NCI-H1930 (cell line): ENCODE measurements around the gene SLC29A2.

Experiments
- DNase-seq, 2 experiments: peaks; one replicate each; lab custom pipeline; 2025; lab: John Stamatoyannopoulos, UW

The SLC29A2 gene

DNA sequence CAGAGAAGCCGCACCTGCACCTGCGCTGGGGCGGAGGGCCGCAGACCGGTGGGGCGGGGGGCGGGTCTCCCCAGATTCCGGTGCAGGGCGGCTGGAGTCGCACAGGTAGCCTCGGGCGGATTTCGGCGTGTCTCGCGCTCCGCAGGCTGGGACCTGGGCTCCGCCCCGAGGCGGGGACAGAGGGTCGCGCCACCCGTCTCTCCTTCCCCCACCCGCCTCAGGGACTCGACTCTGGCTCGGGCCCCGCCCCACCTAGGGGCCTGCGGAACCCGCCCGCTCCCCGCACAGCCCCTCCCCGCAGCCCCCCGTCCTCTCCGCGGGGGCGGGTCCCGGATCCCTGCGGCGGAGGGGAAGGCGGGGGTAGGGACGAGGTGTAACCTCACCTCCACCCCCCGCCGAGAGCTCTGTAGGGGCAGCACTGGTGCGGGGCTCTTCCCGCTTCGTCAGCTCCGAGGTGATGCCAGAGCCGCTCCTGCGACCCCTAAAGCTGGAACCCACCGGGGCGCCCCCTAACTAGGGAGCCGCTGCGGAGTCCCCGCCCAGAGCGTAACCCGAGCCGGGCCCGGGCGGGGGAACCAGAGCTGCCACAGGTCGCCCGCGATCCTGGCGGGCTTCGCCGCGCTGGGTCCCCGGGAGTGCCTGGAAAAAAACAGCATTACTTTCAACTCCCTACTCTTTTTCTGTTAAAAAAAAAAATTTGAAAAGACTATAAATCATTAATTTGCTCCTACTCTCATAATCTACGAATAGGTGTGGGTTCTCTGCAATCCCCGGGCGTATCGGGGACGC lies at the start of gene SLC29A2:
Gene SLC29A2 (minus strand): TSS at position 134 of the 789 bp plus-strand sequence. CDS start 169 bp downstream, outside the sequence.
- DNase-seq = peak; percentile 89 to 94

DNA sequence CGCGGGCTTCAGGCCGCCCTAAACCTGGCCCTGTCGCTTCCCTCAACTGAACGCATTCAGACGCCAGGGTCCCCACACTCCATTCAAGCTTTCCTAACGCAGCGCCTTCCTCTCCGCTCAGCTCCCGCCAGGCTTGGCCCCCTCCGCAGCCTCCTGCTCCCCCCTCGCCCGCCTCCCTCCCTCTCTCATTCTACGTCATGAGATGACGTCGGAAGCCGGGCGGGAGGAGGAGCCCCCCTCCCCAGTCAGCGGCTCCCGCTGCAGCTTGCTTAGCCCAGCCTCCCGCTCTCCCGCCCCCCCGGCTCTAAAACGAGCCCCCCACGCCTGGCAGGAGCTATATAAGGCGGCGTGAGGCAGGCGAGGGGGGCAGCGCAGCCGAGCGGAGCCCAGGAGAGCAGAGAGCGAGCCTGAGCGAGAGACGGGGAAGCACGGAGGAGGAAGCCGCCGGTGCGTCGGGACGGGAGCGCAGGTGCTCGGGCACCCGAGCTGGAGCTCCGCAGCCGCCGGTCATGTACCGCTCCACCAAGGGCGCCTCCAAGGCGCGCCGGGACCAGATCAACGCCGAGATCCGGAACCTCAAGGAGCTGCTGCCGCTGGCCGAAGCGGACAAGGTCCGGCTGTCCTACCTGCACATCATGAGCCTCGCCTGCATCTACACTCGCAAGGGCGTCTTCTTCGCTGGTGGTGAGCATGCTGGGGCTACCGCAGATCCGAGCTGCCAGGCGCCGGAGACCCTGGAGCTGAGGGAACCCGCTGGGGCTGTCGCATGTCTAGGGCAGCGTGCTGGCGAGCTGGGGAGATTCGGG lies 49.3 kb upstream of the SLC29A2 start, which contains the start of gene NPAS4:
Gene NPAS4 (plus strand): TSS at position 365 of the 806 bp plus-strand sequence. CDS start 145 bp downstream, at position 510.
- DNase-seq = peak; percentile 58 to 77

GRCh38 chr11:66419825-66420224 lies 48.3 kb upstream of the SLC29A2 start:
- DNase-seq = peak in 1 of 2 experiments; percentile 32

DNA sequence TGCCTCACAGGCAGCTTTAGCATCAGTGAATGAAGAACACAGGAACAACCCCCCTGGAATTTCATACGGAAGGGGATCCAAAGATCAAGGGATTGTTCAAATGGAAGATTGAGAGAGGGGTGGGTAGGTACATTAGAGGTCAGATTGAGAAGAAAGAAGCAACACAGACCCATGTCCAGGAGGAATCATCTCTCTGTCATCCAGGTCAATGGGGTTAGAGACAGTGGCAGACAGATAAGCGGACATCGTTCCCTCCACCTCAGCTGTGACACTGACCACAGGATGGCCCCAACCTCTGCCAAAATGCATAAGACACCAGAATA lies 47.4 kb upstream of the SLC29A2 start:
- no peak for DNase-seq

DNA sequence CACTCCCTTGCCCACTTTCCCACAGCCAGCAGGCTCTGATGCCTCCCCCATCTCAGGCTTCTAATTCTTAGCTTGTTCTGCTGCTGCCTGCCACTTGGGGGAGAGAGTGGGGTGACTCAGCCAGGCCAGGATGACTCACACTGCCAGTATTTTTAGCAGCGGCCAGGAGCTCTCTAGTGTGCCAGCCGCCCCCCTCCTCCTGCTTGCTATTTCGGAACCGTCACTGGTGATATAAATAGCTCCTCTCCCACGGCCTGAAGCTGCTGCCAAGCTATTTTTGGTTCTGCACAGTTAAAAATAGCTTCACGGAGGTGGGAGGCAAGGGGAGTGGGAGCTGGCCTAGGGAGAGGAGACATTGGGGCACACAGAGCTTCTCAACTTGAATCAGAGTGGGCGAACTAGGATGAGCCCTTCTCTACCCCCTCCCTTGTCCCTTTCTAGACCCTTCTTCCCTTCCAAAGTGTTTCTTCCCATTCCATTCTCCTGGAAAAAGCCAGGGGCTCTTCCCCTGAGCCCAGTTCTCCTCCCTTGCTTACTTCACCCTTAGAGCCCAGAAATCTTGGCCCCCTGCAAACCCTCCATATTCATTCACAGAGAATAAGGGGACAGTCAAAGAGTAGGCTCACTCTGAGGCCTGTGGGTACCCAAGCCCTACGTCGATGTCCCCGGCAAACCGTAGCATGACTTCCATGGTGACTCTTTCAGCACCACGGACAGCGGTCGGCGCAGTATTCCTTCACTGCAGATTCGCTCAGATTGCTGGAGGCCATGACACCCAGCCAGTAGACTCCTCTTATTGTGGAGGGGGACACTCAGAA lies 46.8 kb upstream of the SLC29A2 start:
- DNase-seq = peak in 1 of 2 experiments; percentile 18

DNA sequence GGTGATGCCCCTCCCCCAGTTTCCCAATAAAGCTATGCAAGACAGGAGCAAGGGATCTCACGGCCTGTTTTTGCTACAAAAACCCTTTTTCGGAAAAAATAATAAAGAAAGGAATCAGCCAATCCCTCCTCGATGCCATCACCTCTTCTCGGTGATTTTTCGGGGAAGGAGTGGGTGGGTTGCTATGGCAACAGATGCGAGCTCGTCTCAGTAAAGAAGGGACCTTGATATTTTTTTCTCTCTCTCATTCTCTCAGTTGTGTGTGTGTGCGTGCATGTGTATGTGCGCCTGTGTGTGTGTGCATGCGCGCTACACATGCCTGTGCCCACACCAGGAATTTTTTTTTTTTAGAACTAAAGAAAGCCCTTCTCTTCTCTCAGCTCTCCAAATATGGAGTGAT lies 45.4 kb upstream of the SLC29A2 start:
- DNase-seq = no peak

DNA sequence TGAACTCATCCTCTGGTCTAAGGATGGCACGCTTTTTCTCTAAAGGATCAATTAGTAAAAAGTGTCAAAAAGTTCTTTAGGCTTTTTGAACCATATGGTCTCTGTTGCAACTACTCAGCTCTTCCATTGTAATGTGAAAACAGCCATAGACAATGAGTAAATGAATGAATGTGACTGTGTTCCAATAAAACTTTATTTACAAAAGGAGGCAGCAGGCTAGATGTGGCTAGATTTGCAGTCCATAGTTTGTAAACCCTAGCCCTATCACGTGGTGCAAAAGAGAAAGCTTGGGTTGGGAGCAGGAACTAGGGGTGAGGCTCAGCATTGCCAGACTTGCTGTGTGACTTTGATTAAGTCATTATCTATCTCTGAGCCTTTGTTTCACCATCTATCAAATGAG lies 43.9 kb upstream of the SLC29A2 start:
- no peak for DNase-seq

GRCh38 chr11:66414120-66414934 lies 42.8 kb upstream of the SLC29A2 start:
- no peak for DNase-seq

DNA sequence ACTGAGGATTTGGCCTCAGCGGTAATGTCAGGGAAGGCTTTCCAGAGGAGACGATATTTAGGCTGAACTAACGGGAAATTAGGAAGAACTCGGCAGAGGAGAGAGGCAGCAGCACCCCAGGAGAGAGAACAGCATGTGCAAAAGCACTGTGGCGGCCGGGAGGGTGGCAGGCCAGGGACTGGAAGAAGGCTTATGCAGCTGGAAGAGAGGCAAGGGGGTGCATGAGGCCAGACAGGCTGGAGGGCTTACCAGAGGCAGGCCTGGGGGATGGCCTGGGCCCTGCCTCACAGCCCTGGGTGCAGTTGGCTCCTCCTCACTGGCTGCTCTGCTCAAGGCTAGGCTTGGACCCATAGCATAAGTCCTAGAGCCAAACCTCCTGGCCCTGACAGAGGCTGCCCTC lies 41.6 kb upstream of the SLC29A2 start:
- DNase-seq = no peak

- no peak for DNase-seq
Measured at GRCh38 chr11:66412110-66412509, 40.5 kb upstream of the SLC29A2 start.

DNA sequence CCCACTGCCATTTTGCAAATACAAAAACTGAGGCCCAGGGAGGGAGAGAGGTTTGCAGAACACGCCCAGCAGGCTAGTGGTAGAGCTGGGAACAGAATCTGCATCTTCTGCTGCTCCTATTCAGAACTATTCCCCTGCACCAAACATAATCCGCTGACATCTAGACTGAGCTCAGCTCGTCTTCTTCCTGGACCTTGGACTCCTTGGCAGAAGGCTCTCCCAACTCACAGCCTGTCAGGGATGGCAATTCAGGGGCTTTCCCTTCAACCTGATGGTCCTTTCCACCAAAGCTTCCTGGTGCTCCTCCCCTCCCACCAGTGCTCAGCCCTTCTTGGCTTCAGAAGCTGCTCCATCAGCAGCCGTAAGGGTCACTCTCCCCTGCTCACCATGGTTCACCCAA lies 39.8 kb upstream of the SLC29A2 start:
- no peak for DNase-seq

GRCh38 chr11:66410191-66410590 lies 38.6 kb upstream of the SLC29A2 start:
- DNase-seq = no peak

- DNase-seq = no peak
Measured at GRCh38 chr11:66409226-66409625, 37.7 kb upstream of the SLC29A2 start.

GRCh38 chr11:66408488-66409214 lies 37.1 kb upstream of the SLC29A2 start:
- peak; percentile 83 to 89 for DNase-seq

GRCh38 chr11:66407651-66408050 lies 36.1 kb upstream of the SLC29A2 start:
- DNase-seq = no peak

GRCh38 chr11:66393954-66394353 lies 22.4 kb upstream of the SLC29A2 start:
- no peak for DNase-seq

DNA sequence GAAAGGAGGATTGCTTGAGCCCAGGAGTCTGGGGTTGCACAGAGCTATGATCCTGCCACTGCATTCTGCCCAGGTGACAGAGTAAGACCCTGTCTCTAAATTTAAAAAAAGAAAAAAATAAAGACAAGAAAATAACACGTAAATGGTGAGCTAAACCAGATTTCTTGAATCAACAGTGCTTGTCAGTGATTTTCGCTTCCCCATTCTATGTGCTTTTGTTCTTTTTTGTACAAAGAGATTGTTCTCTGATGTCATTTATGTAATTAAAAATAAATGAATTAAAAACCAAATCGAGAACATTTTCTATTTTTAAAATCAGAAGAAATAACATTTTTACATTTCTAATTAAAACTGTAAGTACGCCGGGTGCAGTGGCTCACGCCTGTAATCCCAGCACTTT lies 19.8 kb upstream of the SLC29A2 start:
- DNase-seq = no peak

DNA sequence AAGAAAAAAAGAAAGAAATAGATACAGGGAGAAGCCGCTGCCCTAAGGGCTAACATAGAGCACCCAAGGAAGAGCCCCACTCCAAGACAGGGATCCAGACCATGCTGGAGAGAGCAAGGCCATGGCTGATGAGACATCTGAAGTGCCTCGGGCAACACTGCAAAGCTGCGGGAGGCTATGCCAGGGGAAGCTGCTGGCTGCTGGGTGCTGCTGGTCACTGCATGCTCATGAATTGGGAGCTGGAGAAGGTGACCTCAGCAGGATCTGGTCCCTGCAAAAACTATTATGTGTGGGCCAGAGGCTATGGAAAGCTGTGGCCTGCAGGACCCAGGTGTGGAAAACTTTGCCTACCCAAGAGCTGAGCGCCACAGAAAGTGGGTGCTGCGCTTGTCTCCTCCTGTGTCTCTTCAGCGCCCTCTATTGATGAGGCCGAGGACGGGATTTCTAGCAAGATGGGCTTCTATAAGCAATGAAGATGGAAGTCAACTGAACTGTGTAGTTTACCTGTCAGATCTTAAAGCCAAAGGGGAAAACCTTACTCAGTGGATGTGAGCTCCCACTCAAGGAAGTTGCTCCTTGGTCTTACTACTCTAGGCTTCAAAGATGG lies 17.3 kb upstream of the SLC29A2 start:
- peak; percentile 37 to 53 for DNase-seq

DNA sequence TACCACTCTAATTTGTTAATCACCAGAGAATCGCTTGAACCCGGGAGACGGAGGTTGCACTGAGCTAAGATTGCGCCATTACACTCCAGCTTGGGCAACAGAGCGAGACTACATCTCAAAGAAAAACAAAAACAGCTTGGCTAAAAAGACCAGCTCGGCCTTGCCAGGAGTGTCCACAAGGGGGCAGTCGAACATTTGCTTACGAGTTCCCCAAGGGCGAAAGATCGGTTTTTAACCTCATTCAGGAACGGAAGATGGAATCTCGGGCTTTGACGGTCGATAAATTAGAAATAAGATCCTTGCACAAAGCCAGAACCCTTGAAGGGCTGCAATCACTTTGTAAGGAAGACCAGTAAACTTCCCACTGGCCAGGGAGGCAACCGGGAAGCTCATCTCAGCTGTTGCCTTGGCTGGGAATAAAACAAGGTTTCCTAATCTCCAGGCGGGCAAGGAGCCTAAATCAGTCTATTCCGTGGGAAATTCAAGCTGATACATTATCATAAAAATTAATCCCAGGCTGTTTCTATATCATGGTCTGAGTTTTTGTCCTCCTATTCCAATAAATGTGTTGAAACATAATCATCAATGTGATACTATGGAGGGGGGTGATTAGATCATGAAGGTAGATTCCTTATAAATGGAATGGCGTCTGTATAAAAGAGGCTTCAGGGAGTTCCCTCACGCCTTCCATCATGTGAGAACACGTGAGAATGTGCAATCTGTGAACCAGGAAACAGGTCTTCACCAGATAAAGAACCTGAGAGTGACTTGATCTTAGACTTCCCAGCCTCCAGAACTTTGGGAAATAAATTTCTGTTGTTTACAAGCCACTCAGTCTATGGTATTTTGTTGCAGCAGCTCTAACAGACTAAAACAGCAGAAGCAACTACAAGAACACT lies 14.9 kb upstream of the SLC29A2 start:
- peak; percentile 57 to 81 for DNase-seq
